Measurements from ENCODE around the gene TXNL4B.

DNA sequence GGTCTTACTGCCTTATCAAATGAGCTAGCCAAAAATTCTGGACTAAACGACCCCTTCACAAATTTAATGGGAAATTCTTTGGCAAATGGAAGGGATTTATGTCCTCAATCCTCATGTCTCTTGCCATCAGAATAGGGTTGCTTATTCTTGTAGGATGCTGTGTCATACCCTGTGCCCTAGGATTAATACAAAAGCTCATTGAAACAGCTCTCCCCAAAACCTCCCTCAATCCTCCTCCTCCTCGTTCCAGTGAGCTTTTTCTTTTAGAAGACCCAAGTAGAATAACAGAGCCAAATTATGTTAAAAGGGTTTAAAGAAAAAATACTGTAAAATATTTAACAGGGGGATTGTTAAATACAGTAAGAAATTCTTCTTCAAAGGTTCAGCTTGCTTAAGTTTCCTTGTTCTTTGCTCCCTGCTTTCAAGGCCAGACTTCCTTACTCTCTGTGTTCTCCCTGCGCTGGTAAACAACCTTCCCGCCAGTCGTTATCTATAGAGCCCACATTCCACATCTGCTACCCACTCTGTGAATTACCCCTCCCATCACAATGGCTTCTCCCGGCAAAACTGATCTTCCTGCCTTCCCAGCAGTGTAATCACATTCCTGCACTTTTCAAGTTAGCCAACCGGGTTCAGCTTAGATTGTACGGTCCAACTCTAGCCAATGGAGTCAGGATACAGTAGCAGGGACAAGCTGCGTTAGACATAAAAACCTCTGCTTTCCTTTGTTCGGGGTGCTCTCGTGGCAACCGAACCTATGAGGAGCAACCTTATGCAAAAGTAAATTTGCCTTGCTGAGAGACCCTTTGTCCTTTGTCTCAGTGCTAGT, 20.7 kb downstream of the TXNL4B start:
- TF ChIP-seq GATA3 (IDR thresholded peaks at IDR 0.05; ENCODE audit: low read depth, low read length) (no peak), GATA2 (IDR thresholded peaks at IDR 0.05; ENCODE audit: low read depth, low read length) (no peak)

Data from SH-SY5Y (cell line).